Kidney epithelial cell (primary cell): ENCODE results near the gene AP3D1. TPM values are rescaled to one million over a fixed set of nuclear protein-coding genes. Genes with fewer than 3 reads are reported as not detected.

Experiments
- DNase-seq: peaks from one replicate; pipeline ENCODE4 v3.0.0-alpha.2; 2010; ENCODE audit warnings: low read depth
- H3K27me3 ChIP-seq: 2 replicates; pipeline ENCODE4 v1.6.0; 2011; ENCODE audit warnings: low read length; ENCODE audit not compliant: control insufficient read depth, insufficient read depth
- H3K36me3 ChIP-seq: 2 replicates; pipeline ENCODE4 v1.5.1; 2011; ENCODE audit warnings: low read length; ENCODE audit not compliant: control insufficient read depth, insufficient read depth
- H3K4me3 ChIP-seq: 2 replicates; pipeline ENCODE4 v1.5.1; 2011; ENCODE audit warnings: low read depth, mild to moderate bottlenecking, control low read depth, low read length
- CTCF ChIP-seq: IDR thresholded peaks from 2 replicates; pipeline ENCODE4 v1.5.1; 2011; ENCODE audit warnings: mild to moderate bottlenecking, moderate library complexity, low read length, control low read depth, inconsistent platforms; ENCODE audit not compliant: insufficient read depth, poor library complexity, severe bottlenecking
- total RNA-seq: library from RNA; depleted of rRNA; stranded (reverse); fragments of >200 nt; gene quantifications from 2 replicates; pipeline ENCODE4 v1.2.3, GENCODE V29; 2015

Gene AP3D1
- total RNA-seq, 1 donor from 2014 or later = 178 TPM

- TF ChIP-seq CTCF = no peak
- Histone ChIP-seq H3K27me3 (no peaks in the 10 kb centered on the region), H3K4me3 (no peak overlapping the region), H3K36me3 (peaks cover 1% of the 10 kb centered on the region)
- DNase-seq = no peak
These were observed 11.2 kb downstream of the AP3D1 start for GRCh38 chr19:2140138-2140569.

GRCh38 chr19:2139385-2140137 is 11.8 kb downstream of the AP3D1 start:
- H3K27me3 ChIP-seq = no peaks in the 10 kb centered on the region
- TF ChIP-seq CTCF = no peak
- no peak for DNase-seq
- peaks cover 1% of the 10 kb centered on the region for H3K36me3 ChIP-seq
- H3K4me3 ChIP-seq = no peak overlapping the region

GRCh38 chr19:2138061-2138728 is 13.2 kb downstream of the AP3D1 start:
- Histone ChIP-seq H3K27me3 (no peaks in the 10 kb centered on the region), H3K4me3 (no peak overlapping the region), H3K36me3 (peaks cover 1% of the 10 kb centered on the region)
- no peak for TF ChIP-seq CTCF
- no peak for DNase-seq

- DNase-seq = no peak
- no peak for TF ChIP-seq CTCF
- no peaks in the 10 kb centered on the region for H3K27me3 ChIP-seq
- H3K4me3 ChIP-seq = no peak overlapping the region
- peaks cover 1% of the 10 kb centered on the region for H3K36me3 ChIP-seq
These were observed 14.6 kb downstream of the AP3D1 start for GRCh38 chr19:2136796-2137195.

- TF ChIP-seq CTCF = no peak
- no peaks in the 10 kb centered on the region for H3K27me3 ChIP-seq
- H3K4me3 ChIP-seq = no peak overlapping the region
- no peak for DNase-seq
- peaks cover 1% of the 10 kb centered on the region for H3K36me3 ChIP-seq
These were observed 15.6 kb downstream of the AP3D1 start for GRCh38 chr19:2135474-2136402.
